IPS-18c (cell line): ENCODE data around the gene P2RX7.
"Not testable (repeated sequence)": the region's sequence is repeated elsewhere in the genome, so short reads cannot be mapped to it uniquely, and the experiment has no call there.

Source experiments
- H3K4me3 ChIP-seq: 2 replicates; pipeline ENCODE4 v1.7.0; 2013; ENCODE audit warnings: low read depth, mild to moderate bottlenecking, low read length, moderate library complexity; ENCODE audit not compliant: insufficient read depth
- H3K9me3 ChIP-seq: one replicate; pipeline ENCODE4 v1.6.1; 2013; ENCODE audit warnings: mild to moderate bottlenecking, low read length, moderate library complexity; ENCODE audit not compliant: control insufficient read depth, insufficient read depth

The P2RX7 gene

GRCh38 chr12:121124402-121125109 is 8.1 kb upstream of the P2RX7 start:
- H3K9me3 ChIP-seq = peaks cover 4% of the 10 kb centered on the region
- no peak overlapping the region for H3K4me3 ChIP-seq

DNA sequence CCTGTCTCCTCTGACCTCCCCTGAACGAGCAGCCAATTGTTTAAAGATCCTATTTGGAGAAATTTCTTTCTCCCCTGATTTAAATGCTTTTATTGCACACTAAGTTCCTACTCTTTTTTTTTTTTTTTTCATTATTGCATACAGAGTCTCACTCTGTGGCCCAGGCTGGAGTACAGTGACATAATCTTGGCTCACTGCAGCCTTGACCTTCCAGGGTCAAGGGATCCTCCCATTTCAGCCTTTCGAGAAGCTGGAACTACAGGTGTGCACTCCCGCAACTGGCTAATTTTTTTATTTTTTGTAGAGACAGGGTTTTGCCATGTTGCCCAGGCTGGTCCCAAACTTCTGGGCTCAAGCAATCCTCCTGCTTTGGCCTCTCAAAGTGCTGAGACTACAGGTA is 5.2 kb upstream of the P2RX7 start:
- Histone ChIP-seq H3K4me3 (no peak overlapping the region), H3K9me3 (peaks cover 2% of the 10 kb centered on the region)

DNA sequence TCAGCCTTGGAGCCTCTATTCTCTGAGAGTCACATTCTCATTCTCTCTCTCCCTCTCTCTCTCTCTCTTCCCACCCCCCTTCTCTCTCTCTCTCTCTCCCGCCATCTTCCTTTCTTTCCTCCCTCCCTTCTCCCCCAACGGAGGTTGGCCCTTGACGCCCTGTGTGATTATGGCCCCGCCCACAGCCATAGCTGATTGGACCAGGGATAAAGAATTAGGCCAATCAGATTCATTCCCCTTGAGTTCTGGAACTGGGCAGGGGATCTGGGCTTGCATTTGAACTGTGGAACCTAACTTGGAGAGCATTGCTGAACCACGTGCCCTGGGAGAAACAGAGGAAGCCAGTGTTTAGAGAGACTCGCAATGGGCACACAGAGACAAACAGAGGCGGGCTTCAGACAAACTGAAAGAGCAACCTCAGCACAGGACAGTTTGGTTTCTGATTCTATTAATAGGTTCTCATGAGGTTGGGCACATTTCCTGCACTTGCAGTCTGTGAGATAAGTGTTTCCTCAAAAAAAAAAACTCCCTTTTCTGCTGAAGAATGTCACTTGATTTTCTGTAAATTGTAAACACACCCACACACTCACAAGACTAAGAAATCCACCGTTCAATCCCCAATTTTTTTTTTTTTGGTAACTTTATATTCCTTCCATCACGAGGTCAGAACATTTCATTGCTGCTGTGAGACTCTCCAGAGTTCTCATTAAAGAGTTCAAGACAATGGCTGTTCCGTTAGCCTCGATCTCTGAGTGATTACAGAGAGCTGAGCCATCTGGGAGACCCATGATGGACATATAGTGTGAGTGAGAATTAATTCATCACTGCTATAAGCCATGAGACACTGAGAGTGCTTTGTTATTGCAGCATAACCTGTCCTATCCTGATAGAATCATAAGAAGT is 3.5 kb upstream of the P2RX7 start:
- no peak overlapping the region for H3K4me3 ChIP-seq
- peaks cover 2% of the 10 kb centered on the region for H3K9me3 ChIP-seq

DNA sequence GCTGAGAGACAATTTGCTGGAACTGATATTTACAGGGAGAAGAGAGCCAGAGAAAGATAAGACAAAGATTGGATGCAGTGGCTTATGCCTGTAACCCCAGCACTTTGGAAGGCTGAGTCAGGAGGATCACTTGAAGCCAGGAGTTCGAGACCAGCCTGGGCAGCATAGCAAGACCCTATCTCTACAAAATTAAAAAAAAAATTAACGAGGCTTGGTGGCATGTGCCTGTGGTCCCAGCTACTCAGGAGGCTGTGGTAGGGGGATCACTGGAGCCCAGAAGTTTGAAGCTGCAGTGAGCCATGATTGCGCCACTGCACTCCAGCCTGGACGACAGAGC is 2.9 kb upstream of the P2RX7 start:
- no peak overlapping the region for H3K4me3 ChIP-seq
- H3K9me3 ChIP-seq = peaks cover 2% of the 10 kb centered on the region

DNA sequence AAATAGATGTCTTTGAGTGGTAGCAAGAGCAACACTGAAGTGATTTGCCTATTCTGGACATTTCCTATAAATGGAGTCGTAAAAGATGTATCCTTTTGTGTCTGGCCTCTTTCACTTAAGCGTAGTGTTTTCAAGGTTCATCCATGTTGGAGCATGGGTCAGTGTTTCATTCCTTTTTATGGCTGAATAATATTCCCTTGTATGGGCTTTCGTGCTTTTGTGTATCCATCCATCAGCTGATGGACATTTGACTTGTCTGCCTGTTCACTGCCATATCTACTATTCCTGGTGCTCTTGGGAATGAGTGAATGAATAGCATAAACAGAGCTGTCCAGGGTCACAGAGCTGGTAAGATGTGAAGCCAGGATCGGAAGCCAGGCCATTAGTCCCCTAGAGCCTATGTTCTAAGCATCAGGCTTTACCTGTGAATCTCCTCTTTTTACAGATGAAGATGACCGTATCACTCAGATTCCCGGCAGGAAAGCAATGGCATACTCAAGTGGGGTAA is 1.8 kb upstream of the P2RX7 start:
- no peaks in the 10 kb centered on the region for H3K9me3 ChIP-seq
- no peak overlapping the region for H3K4me3 ChIP-seq

GRCh38 chr12:121131941-121132341 is 735 bp upstream of the P2RX7 start:
- Histone ChIP-seq H3K4me3 (no peak overlapping the region), H3K9me3 (no peaks in the 10 kb centered on the region)

- Histone ChIP-seq H3K9me3 (no peaks in the 10 kb centered on the region), H3K4me3 (no peak overlapping the region)
Measured at GRCh38 chr12:121133838-121134237, 1.2 kb downstream of the P2RX7 start.

DNA sequence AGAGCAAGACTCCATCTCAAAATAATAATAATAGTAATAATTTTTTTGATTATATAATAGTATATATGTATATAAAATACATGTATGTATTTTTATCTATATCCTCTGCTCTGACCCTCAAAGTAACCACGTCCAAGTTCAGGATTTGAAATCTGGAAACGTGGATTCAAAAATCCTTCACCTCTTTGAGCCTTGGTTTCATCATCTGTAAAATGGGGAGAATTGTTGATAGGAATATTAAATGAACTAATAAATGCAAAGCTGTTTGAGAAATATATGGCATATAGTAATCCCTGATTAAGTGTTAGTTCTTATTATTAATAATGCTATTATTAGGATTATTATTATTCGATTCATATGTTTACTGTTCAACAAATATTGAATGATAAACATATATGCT is 2.6 kb downstream of the P2RX7 start:
- H3K9me3 ChIP-seq = no peaks in the 10 kb centered on the region
- no peak overlapping the region for H3K4me3 ChIP-seq

GRCh38 chr12:121137512-121137911 is 4.8 kb downstream of the P2RX7 start:
- Histone ChIP-seq H3K4me3 (no peak overlapping the region), H3K9me3 (no peaks in the 10 kb centered on the region)

GRCh38 chr12:121138284-121138683 is 5.6 kb downstream of the P2RX7 start:
- Histone ChIP-seq H3K9me3 (no peaks in the 10 kb centered on the region), H3K4me3 (no peak overlapping the region)

- no peaks in the 10 kb centered on the region for H3K9me3 ChIP-seq
- no peak overlapping the region for H3K4me3 ChIP-seq
Measured at GRCh38 chr12:121139286-121139685, 6.6 kb downstream of the P2RX7 start.

- Histone ChIP-seq H3K4me3 (no peak overlapping the region), H3K9me3 (peaks cover 2% of the 10 kb centered on the region)
Measured at GRCh38 chr12:121142171-121142950, 9.7 kb downstream of the P2RX7 start.

DNA sequence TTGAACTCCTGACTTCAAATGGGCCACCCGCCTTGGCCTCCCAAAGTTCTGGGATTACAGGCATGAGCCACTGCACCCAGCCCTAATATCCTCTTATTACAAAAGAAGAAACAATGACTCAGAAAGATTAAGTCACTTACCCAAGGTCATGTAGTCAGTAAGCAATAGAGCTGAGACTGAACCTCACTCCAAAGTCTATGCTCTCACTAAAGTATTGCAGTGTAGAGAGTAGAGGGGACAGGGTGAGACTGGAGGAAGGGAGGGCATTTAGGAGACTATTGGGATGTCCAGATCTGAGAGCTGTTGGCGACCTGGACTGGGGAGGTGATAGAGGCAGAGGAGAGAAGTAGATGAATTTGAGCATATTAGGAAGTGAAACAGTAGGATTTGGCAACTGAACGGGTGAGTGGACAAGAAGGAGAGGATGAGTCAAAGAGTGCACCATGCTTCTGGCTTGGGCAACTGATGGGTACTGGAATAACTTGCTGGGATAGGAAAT is 11.8 kb downstream of the P2RX7 start:
- Histone ChIP-seq H3K4me3 (no peak overlapping the region), H3K9me3 (peaks cover 2% of the 10 kb centered on the region)

DNA sequence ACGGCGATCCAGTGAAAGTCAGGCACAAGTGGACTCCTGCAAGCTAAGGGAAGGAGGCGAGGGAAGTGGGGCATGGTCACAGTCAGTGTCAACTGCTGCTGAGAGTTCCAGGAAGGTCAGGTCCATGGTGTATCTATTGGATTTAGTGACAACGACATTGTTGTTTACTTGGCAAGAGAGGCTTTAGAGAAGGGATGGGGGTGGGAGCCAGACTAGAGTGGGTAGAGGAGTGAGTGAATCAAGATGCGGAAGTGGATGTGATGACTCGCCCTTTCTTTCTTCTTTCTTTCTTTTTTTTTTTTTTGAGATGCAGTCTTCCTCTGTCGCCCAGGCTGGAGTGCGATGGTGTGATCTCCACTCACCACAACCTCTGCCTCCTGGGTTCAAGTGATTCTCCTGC is 12.5 kb downstream of the P2RX7 start:
- Histone ChIP-seq H3K9me3 (peaks cover 2% of the 10 kb centered on the region), H3K4me3 (no peak overlapping the region)

DNA sequence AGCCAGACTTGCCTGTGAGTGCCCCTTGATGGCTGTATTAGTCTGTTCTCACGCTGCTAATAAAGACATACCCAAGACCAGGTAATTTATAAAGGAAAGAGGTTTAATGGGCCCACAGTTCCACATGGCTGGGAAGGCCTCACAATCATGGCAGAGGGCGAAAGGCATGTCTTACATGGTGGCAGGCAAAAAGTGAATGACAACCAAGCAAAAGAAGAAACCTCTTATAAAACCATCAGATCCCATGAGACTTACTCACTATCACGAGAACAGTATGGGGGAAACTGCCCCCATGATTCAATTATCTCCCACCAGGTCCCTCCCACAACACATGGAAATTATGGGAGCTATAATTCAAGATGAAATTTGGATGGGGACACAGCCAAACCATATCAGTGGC is 16.6 kb downstream of the P2RX7 start:
- not testable (repeated sequence) for H3K4me3 ChIP-seq, H3K9me3 ChIP-seq

DNA sequence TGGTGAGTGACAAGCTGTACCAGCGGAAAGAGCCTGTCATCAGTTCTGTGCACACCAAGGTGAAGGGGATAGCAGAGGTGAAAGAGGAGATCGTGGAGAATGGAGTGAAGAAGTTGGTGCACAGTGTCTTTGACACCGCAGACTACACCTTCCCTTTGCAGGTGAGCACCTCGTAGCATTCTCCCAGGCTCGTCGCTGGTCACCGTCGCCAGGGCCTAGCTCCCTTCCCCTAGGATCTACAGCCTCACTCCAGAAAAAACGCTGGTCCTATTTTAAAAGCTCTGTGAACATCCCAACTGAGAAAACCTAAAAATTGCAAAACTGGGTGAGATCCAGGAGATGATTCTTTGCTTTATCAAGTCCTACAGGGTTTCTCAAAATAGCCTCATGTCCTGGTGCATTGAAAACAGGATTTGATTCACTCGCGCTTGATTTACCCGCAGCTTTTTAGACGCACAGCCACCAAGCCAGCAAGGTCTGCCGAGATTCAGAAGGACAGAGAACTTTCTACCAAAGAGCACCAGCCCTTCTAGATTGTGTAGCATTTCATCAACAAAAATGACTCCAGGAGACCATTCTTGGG is 22.2 kb downstream of the P2RX7 start:
- H3K4me3 ChIP-seq = no peak overlapping the region

DNA sequence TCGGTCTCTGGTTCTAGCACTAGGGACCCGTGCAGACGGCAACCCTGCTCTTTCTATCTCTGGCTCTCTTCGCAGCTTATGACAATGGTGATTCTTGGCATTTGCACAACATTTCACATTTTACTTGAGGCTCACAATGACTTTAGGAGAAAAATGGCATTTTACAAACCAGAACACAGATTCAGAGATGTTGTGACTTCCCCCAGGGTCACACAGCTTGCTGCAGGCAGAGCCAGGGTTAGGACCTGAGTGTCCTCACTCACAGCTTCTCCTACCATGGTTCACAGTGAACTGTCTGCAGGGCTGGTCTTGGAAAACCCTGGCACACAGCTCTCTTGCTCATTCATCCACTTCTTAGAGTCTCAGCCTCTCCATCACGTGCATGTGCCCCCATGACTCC is 23.7 kb downstream of the P2RX7 start:
- no peak overlapping the region for H3K4me3 ChIP-seq
- H3K9me3 ChIP-seq = peaks cover 2% of the 10 kb centered on the region

More for the DNA sequence above, 22.2 kb downstream of the P2RX7 start:
- peaks cover 2% of the 10 kb centered on the region for H3K9me3 ChIP-seq
